Panc1 (cell line): ENCODE measurements around the gene DENND2A.

ENCODE experiments used
- CTCF ChIP-seq: fragments of 450-650 bp; IDR thresholded peaks from 2 replicates; pipeline ENCODE4 v1.5.1; 2017; ENCODE audit warnings: mild to moderate bottlenecking
- POLR2AphosphoS5 ChIP-seq: IDR thresholded peaks from 2 replicates; pipeline ENCODE4 v1.6.1; 2012; ENCODE audit warnings: mild to moderate bottlenecking, low read depth, low read length, moderate library complexity

- TF ChIP-seq CTCF: no peak
- TF ChIP-seq POLR2AphosphoS5: no peak
Observed at GRCh38 chr7:140637400-140637799, 3.2 kb downstream of the DENND2A start.
